HG02798 (cell line): Measurements from ENCODE around the gene GPR22.

Experiments
- ATAC-seq: cut with Tn5 transposase; IDR thresholded peaks from one replicate; pipeline ENCODE4 v1.9.1; 2021; ENCODE audit warnings: mild to moderate bottlenecking; ENCODE audit not compliant: unreplicated experiment, poor library complexity

The GPR22 gene

GRCh38 chr7:107469929-107470328 is at the start of gene GPR22:
Gene GPR22 (plus strand): TSS chr7:107470057. CDS start chr7:107474061, 4,004 bp downstream.
- no peak for ATAC-seq

GRCh38 chr7:107427462-107427861 is 42.4 kb upstream of the GPR22 start:
- no peak for ATAC-seq

GRCh38 chr7:107428642-107429041 is 41.2 kb upstream of the GPR22 start:
- ATAC-seq: no peak

- ATAC-seq: no peak
Measured at GRCh38 chr7:107430057-107430456, 39.8 kb upstream of the GPR22 start.

- ATAC-seq: no peak
Measured at GRCh38 chr7:107432261-107432660, 37.6 kb upstream of the GPR22 start.

GRCh38 chr7:107435749-107436148 is 34.1 kb upstream of the GPR22 start:
- ATAC-seq: no peak

- ATAC-seq: no peak
Measured at GRCh38 chr7:107439025-107439424, 30.8 kb upstream of the GPR22 start.

- no peak for ATAC-seq
Measured at GRCh38 chr7:107441581-107442422, 28.1 kb upstream of the GPR22 start.

GRCh38 chr7:107442678-107443077 is 27.2 kb upstream of the GPR22 start:
- ATAC-seq: no peak

GRCh38 chr7:107446531-107446930 is 23.3 kb upstream of the GPR22 start:
- no peak for ATAC-seq

GRCh38 chr7:107446988-107447387 is 22.9 kb upstream of the GPR22 start:
- ATAC-seq: no peak

GRCh38 chr7:107450970-107451369 is 18.9 kb upstream of the GPR22 start:
- ATAC-seq: no peak

GRCh38 chr7:107453388-107453787 is 16.5 kb upstream of the GPR22 start:
- ATAC-seq: no peak

- no peak for ATAC-seq
Measured at GRCh38 chr7:107461938-107462533, 7.8 kb upstream of the GPR22 start.

- peak; percentile 57 for ATAC-seq
Measured at GRCh38 chr7:107463139-107464078, 6.4 kb upstream of the GPR22 start.

- no peak for ATAC-seq
Measured at GRCh38 chr7:107464666-107465226, 5.1 kb upstream of the GPR22 start.

GRCh38 chr7:107467972-107468371 is 1.9 kb upstream of the GPR22 start:
- no peak for ATAC-seq

GRCh38 chr7:107468824-107469223 is 1.0 kb upstream of the GPR22 start:
- no peak for ATAC-seq

- ATAC-seq: no peak
Measured at GRCh38 chr7:107471292-107472070, 1.6 kb downstream of the GPR22 start.

- no peak for ATAC-seq
Measured at GRCh38 chr7:107472116-107472515, 2.3 kb downstream of the GPR22 start.
